ENCODE results near the gene MIS12.
A peak's percentile ranks its signal among the peaks of the same experiment; 100 is the strongest.

Gene MIS12

GRCh38 chr17:5500589-5501391, 14.4 kb downstream of the MIS12 start:
- DNase-seq = peak; percentile 97

- no peak for DNase-seq
Measured at GRCh38 chr17:5501685-5502084, 15.3 kb downstream of the MIS12 start.

- DNase-seq = no peak
Measured at GRCh38 chr17:5502552-5502951, 16.2 kb downstream of the MIS12 start.

GRCh38 chr17:5506307-5506706, 19.9 kb downstream of the MIS12 start:
- DNase-seq = no peak

GRCh38 chr17:5508810-5509209, 22.4 kb downstream of the MIS12 start:
- no peak for DNase-seq

GRCh38 chr17:5509482-5509881, 23.1 kb downstream of the MIS12 start:
- DNase-seq = no peak

- no peak for DNase-seq
Measured at GRCh38 chr17:5510771-5511170, 24.4 kb downstream of the MIS12 start.

GRCh38 chr17:5511401-5512225, 25.2 kb downstream of the MIS12 start:
- peak; percentile 68 for DNase-seq

GRCh38 chr17:5513628-5514027, 27.3 kb downstream of the MIS12 start:
- DNase-seq = no peak

- DNase-seq = no peak
Measured at GRCh38 chr17:5514976-5515375, 28.6 kb downstream of the MIS12 start.

- no peak for DNase-seq
Measured at GRCh38 chr17:5516060-5516792, 29.9 kb downstream of the MIS12 start.

- no peak for DNase-seq
Measured at GRCh38 chr17:5522476-5522875, 36.1 kb downstream of the MIS12 start.

GRCh38 chr17:5523249-5523648, 36.9 kb downstream of the MIS12 start:
- no peak for DNase-seq

GRCh38 chr17:5526821-5527598, 40.6 kb downstream of the MIS12 start:
- DNase-seq = peak; percentile 90

GRCh38 chr17:5527601-5528250, 41.4 kb downstream of the MIS12 start:
- DNase-seq = no peak

- no peak for DNase-seq
Measured at GRCh38 chr17:5530265-5531084, 44.1 kb downstream of the MIS12 start.

- no peak for DNase-seq
Measured at GRCh38 chr17:5531085-5531418, 44.7 kb downstream of the MIS12 start.

GRCh38 chr17:5532581-5532980, 46.2 kb downstream of the MIS12 start:
- no peak for DNase-seq

- DNase-seq = no peak
Measured at GRCh38 chr17:5533486-5534315, 47.3 kb downstream of the MIS12 start.

GRCh38 chr17:5535436-5535835, 49.1 kb downstream of the MIS12 start:
- DNase-seq = no peak
